CD4-positive, alpha-beta T cell (primary cell): ENCODE results near the gene MED31. TPM values are rescaled to one million over a fixed set of nuclear protein-coding genes. Genes with fewer than 3 reads are reported as not detected.
A peak's percentile ranks its signal among the peaks of the same experiment; 100 is the strongest.
"Not testable (repeated sequence)": the region's sequence is repeated elsewhere in the genome, so short reads cannot be mapped to it uniquely, and the experiment has no call there.

Experiments
- ATAC-seq: fragments of 200-7000 bp; cut with Tn5 transposase; one replicate; pipeline ENCODE4 v1.10.0; 2022; ENCODE audit warnings: mild to moderate bottlenecking; ENCODE audit not compliant: poor library complexity
- CTCF ChIA-PET: fragments of 350-600 bp; sonication (Branson Sonifier 250); formaldehyde crosslinking; loops from one replicate; lab custom pipeline; 2021; ENCODE audit warnings: antibody characterized with exemption, inconsistent platforms; lab: Charles Lee
- POLR2A ChIA-PET: fragments of 350-600 bp; sonication (Branson Sonifier 250); formaldehyde crosslinking; loops from one replicate; lab custom pipeline; 2021; ENCODE audit warnings: antibody characterized with exemption, inconsistent platforms; lab: Charles Lee
- DNase-seq, 14 experiments: peaks; one replicate each; pipeline ENCODE4 v3.0.0-alpha.2; 2013 to 2020; ENCODE audit warnings: mixed read lengths in 2 of 14
- H3K27ac ChIP-seq, 2 donors: one replicate each; pipeline versions ENCODE4 v1.5.1 to v1.7.0; 2013; ENCODE audit warnings: low read length in 2 of 2, low read depth in 1 of 2, mild to moderate bottlenecking in 1 of 2
- H3K27me3 ChIP-seq, 2 experiments: 1 replicate in 1 of 2; 2 replicates in 1 of 2; pipeline versions ENCODE4 v1.6.1 to v1.7.0; 2013; ENCODE audit warnings: low read length in 2 of 2, control low read depth in 1 of 2, mild to moderate bottlenecking in 1 of 2, moderate library complexity in 1 of 2; ENCODE audit not compliant: insufficient read depth in 2 of 2, control insufficient read depth in 1 of 2
- H3K36me3 ChIP-seq: one replicate; pipeline ENCODE4 v1.6.1; 2013; ENCODE audit warnings: low read length, control low read depth; ENCODE audit not compliant: insufficient read depth
- H3K4me1 ChIP-seq: one replicate; pipeline ENCODE4 v1.6.1; 2013; ENCODE audit warnings: low read length, control low read depth; ENCODE audit not compliant: insufficient read depth
- H3K4me3 ChIP-seq: one replicate; pipeline ENCODE4 v1.5.1; 2013; ENCODE audit warnings: mild to moderate bottlenecking, low read length, moderate library complexity
- H3K9me3 ChIP-seq, 2 experiments: 1 replicate in 1 of 2; 2 replicates in 1 of 2; pipeline versions ENCODE4 v1.6.1 to v1.7.0; 2013; ENCODE audit warnings: low read length in 2 of 2, mild to moderate bottlenecking in 2 of 2, control low read depth in 1 of 2, moderate library complexity in 1 of 2; ENCODE audit not compliant: control insufficient read depth in 1 of 2, insufficient read depth in 1 of 2
- H3K27ac Mint-ChIP-seq: one replicate; pipeline ENCODE4 v1.8.0; 2020; ENCODE audit warnings: mixed read lengths
- H3K27me3 Mint-ChIP-seq: one replicate; pipeline ENCODE4 v1.8.0; 2021; ENCODE audit warnings: mixed read lengths
- H3K36me3 Mint-ChIP-seq: one replicate; pipeline ENCODE4 v1.8.0; 2021; ENCODE audit warnings: low read depth, mixed read lengths
- H3K4me1 Mint-ChIP-seq: one replicate; pipeline ENCODE4 v1.8.0; 2021; ENCODE audit warnings: low read depth, mixed read lengths
- H3K4me3 Mint-ChIP-seq: one replicate; pipeline ENCODE4 v1.8.0; 2020; ENCODE audit warnings: mild to moderate bottlenecking, mixed read lengths
- H3K9me3 Mint-ChIP-seq: one replicate; pipeline ENCODE4 v1.8.0; 2020; ENCODE audit warnings: mixed read lengths
- CTCF ChIP-seq: fragments of 200-600 bp; IDR thresholded peaks from one replicate; pipeline ENCODE4 v1.8.0; 2022; ENCODE audit warnings: antibody characterized with exemption, mild to moderate bottlenecking
- intact Hi-C, 2 experiments: fragments of 100-400 bp; cut with DNase I in 1 of 2; cut with micrococcal nuclease in 1 of 2; formaldehyde crosslinking; loops; one replicate each; pipeline versions ENCODE4 v1.15.1 to v1.9.0; 2023 to 2025; cut with DNase I, micrococcal nuclease
- total RNA-seq, 174 experiments: library from RNA in 2 of 174; stranded (reverse) in 2 of 174; gene quantifications; one replicate each; pipeline ENCODE4 v1.2.3 and lab custom pipeline; 2021 to 2026

The MED31 gene
- total RNA-seq, 2 experiments from 2014 or later = 31.4 to 32.0 TPM

DNA sequence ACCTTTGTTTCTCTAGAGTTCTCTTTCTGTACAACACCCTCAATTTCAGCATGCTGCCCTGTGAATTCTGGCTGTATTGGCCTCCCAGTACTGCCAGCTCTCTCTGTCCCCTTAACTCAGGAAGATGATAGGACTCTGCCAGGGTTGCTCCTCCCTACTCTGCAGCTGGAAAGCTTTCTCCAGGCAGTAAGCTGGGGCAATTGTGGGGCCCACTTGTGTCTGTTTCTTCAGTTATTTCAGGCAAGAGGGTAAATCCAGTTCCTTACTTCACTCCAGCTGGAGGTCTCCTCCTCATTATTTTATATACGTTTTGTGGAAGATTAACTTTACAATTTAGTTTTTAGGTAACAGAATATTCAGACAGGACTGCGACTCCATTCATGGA, 10.1 kb upstream of the MED31 start:
- intact Hi-C loops = loop anchor here in 1 of 2 experiments (10.0 kb wide), 1 partner anchor 253 kb away; no protein-coding TSS in a partner anchor
- Mint-ChIP-seq H3K36me3 (peaks cover 14% of the 10 kb centered on the region), H3K27ac (no peak overlapping the region), H3K4me3 (peak overlapping the region; percentile 18), H3K9me3 (no peaks in the 10 kb centered on the region), H3K27me3 (no peaks in the 10 kb centered on the region), H3K4me1 (peaks cover 33% of the 10 kb centered on the region)
- Histone ChIP-seq H3K27ac (no peak overlapping the region), H3K4me3 (no peak overlapping the region), H3K4me1 (peaks cover 22% of the 10 kb centered on the region), H3K36me3 (peaks cover 4% of the 10 kb centered on the region), H3K9me3 (no peaks in the 10 kb centered on the region), H3K27me3 (no peaks in the 10 kb centered on the region)
- no peak for ATAC-seq
- CTCF ChIA-PET = no interaction called here
- POLR2A ChIA-PET = no interaction called here
- TF ChIP-seq CTCF = no peak
- no peak for DNase-seq

GRCh38 chr17:6660805-6661463, 9.5 kb upstream of the MED31 start:
- Histone ChIP-seq H3K9me3 (no peaks in the 10 kb centered on the region), H3K4me3 (no peak overlapping the region), H3K4me1 (peaks cover 21% of the 10 kb centered on the region), H3K36me3 (peaks cover 4% of the 10 kb centered on the region), H3K27me3 (no peaks in the 10 kb centered on the region), H3K27ac (no peak overlapping the region)
- peak overlapping the region; percentile 52 for H3K4me3 Mint-ChIP-seq
- H3K27me3 Mint-ChIP-seq = no peaks in the 10 kb centered on the region
- ATAC-seq (no peak), DNase-seq (no peak)
- no peaks in the 10 kb centered on the region for H3K9me3 Mint-ChIP-seq
- intact Hi-C loops = loop anchor here in 1 of 2 experiments (10.0 kb wide), 1 partner anchor 254 kb away; no protein-coding TSS in a partner anchor
- H3K36me3 Mint-ChIP-seq = peaks cover 14% of the 10 kb centered on the region
- H3K4me1 Mint-ChIP-seq = peaks cover 29% of the 10 kb centered on the region
- CTCF ChIA-PET = no interaction called here
- H3K27ac Mint-ChIP-seq = peak overlapping the region; percentile 67
- POLR2A ChIA-PET = interaction anchor here (1.4 kb wide), 1 partner anchor 9 kb away, joined by 3 read pairs; the partner anchor contains the start of genes C17orf100 and MED31
- no peak for TF ChIP-seq CTCF

GRCh38 chr17:6660101-6660500, 8.7 kb upstream of the MED31 start:
- no peak for TF ChIP-seq CTCF
- no peak overlapping the region for H3K4me3 ChIP-seq
- no peak overlapping the region for H3K27ac ChIP-seq
- H3K4me1 ChIP-seq = peaks cover 28% of the 10 kb centered on the region
- Mint-ChIP-seq H3K27me3 (no peaks in the 10 kb centered on the region), H3K4me3 (peak overlapping the region; percentile 69), H3K27ac (no peak overlapping the region), H3K36me3 (peaks cover 14% of the 10 kb centered on the region), H3K9me3 (no peaks in the 10 kb centered on the region), H3K4me1 (peaks cover 29% of the 10 kb centered on the region)
- ChIA-PET POLR2A (interaction anchor here (1.4 kb wide), 1 partner anchor 9 kb away, joined by 3 read pairs; the partner anchor contains the start of genes C17orf100 and MED31), CTCF (no interaction called here)
- DNase-seq (no peak), ATAC-seq (no peak)
- H3K27me3 ChIP-seq = no peaks in the 10 kb centered on the region
- no peaks in the 10 kb centered on the region for H3K9me3 ChIP-seq
- peaks cover 4% of the 10 kb centered on the region for H3K36me3 ChIP-seq
- intact Hi-C loops = loop anchor here in 1 of 2 experiments (10.0 kb wide), 1 partner anchor 255 kb away; no protein-coding TSS in a partner anchor

DNA sequence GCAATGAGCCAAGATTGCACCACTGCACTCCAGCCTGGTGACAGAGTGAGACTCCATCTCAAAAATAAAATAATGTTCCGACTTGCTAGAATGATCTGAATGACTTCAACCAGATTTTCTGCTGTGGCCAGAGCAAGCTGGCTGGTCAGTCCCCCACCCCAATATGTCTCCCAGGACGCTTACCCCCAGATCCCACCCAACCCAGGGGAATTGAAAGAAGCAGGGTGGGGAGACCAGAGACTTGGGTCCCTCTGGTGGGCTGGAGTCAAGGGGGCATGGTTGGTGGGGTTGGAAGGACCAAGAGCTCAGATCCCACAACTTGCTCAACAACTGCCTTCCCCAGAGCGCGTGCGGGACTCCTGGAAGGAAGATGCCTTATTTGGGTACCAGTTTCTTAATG, 7.0 kb upstream of the MED31 start:
- DNase-seq, H3K27me3 Mint-ChIP-seq, H3K27me3 ChIP-seq, H3K27ac ChIP-seq, ATAC-seq, intact Hi-C loops, H3K9me3 ChIP-seq, H3K36me3 ChIP-seq, CTCF ChIA-PET, H3K9me3 Mint-ChIP-seq, H3K4me3 ChIP-seq, POLR2A ChIA-PET: not testable (repeated sequence)
- Mint-ChIP-seq H3K27ac (peak overlapping the region; percentile 96), H3K4me3 (peak overlapping the region; percentile 97), H3K36me3 (peaks cover 14% of the 10 kb centered on the region), H3K4me1 (peaks cover 41% of the 10 kb centered on the region)
- peaks cover 34% of the 10 kb centered on the region for H3K4me1 ChIP-seq
